Endothelial cell of umbilical vein (primary cell): ENCODE measurements around the gene PCGF2. TPM values are rescaled to one million over a fixed set of nuclear protein-coding genes. Genes with fewer than 3 reads are reported as not detected.

Experiments used
- BruUV-seq: library from RNA; stranded (reverse); fragments of 400-500 nt; replicated peaks from 2 replicates; lab custom pipeline; 2021; lab: Mats Ljungman, UMichigan
- CTCF ChIA-PET: fragments of 300-600, 350-600 bp; sonication (Branson Sonifier 250); formaldehyde crosslinking; loops from one replicate; lab custom pipeline; 2021; ENCODE audit warnings: antibody characterized with exemption, inconsistent platforms; lab: Charles Lee
- POLR2A ChIA-PET: fragments of 300-600, 350-600 bp; sonication (Branson Sonifier 250); formaldehyde crosslinking; loops from one replicate; lab custom pipeline; 2021; ENCODE audit warnings: antibody characterized with exemption, inconsistent platforms; lab: Charles Lee
- DNase-seq: peaks from one replicate; pipeline ENCODE4 v3.0.0-alpha.2; 2011; ENCODE audit warnings: low read depth, low spot score
- FAIRE-seq: peaks from 2 replicates; lab custom pipeline; 2011; peaks lifted over from hg19 to GRCh38; lab: Jason Lieb, UNC
- H2AFZ ChIP-seq: 2 replicates; pipeline ENCODE4 v1.6.0; 2012; ENCODE audit warnings: low read depth, low read length, control low read depth, inconsistent platforms
- H3K27ac ChIP-seq: 2 replicates; pipeline ENCODE4 v1.5.1; 2011; ENCODE audit warnings: low read depth, mild to moderate bottlenecking, control low read depth, low read length, moderate library complexity; ENCODE audit not compliant: insufficient read depth
- H3K27me3 ChIP-seq, 2 experiments: 2 replicates each; pipeline versions ENCODE4 v1.6.0 to v1.6.1; 2011; ENCODE audit warnings: low read length in 2 of 2, mixed read lengths in 1 of 2; ENCODE audit not compliant: control insufficient read depth in 2 of 2, insufficient read depth in 2 of 2
- H3K36me3 ChIP-seq, 2 experiments: 2 replicates in 1 of 2; 3 replicates in 1 of 2; pipeline ENCODE4 v1.5.1; 2011; ENCODE audit warnings: low read length in 2 of 2, mild to moderate bottlenecking in 1 of 2, moderate library complexity in 1 of 2; ENCODE audit not compliant: control insufficient read depth in 2 of 2, insufficient read depth in 2 of 2; ENCODE audit errors: extremely low read depth in 1 of 2
- H3K4me1 ChIP-seq: 3 replicates; pipeline ENCODE4 v1.5.1; 2011; ENCODE audit warnings: mild to moderate bottlenecking, low read length; ENCODE audit not compliant: control insufficient read depth, insufficient read depth; ENCODE audit errors: extremely low read depth
- H3K4me2 ChIP-seq: 2 replicates; pipeline ENCODE4 v1.6.1; 2011; ENCODE audit warnings: low read length, control low read depth, mixed read lengths; ENCODE audit not compliant: insufficient read depth
- H3K4me3 ChIP-seq, 3 experiments: fragments of 200-600 bp in 1 of 3; sonication (generic), shearing (Covaris generic) in 1 of 3; replicated peaks in 1 of 3; 2 replicates each; pipeline ENCODE4 v1.5.1; 2011 to 2016; ENCODE audit warnings: control low read depth in 3 of 3, low read length in 3 of 3, mild to moderate bottlenecking in 2 of 3, inconsistent platforms in 1 of 3, low read depth in 1 of 3, moderate library complexity in 1 of 3; ENCODE audit not compliant: insufficient read depth in 1 of 3
- H3K79me2 ChIP-seq: 2 replicates; pipeline ENCODE4 v1.6.0; 2012; ENCODE audit warnings: low read length, inconsistent platforms; ENCODE audit not compliant: control insufficient read depth, insufficient read depth
- H3K9ac ChIP-seq: replicated peaks from 2 replicates; pipeline ENCODE3; 2011; ENCODE audit warnings: low read length, control low read depth; ENCODE audit not compliant: insufficient read depth; ENCODE audit errors: extremely low read depth
- H3K9me1 ChIP-seq: replicated peaks from 3 replicates; pipeline ENCODE4 v1.6.0; 2011; ENCODE audit warnings: mild to moderate bottlenecking, low read length; ENCODE audit not compliant: control insufficient read depth, insufficient read depth; ENCODE audit errors: extremely low read depth
- H3K9me3 ChIP-seq: replicated peaks from 2 replicates; pipeline ENCODE4 v1.5.1; 2012; ENCODE audit warnings: low read length, inconsistent platforms; ENCODE audit not compliant: control insufficient read depth, insufficient read depth
- H4K20me1 ChIP-seq: replicated peaks from 2 replicates; pipeline ENCODE3; 2011; ENCODE audit warnings: mild to moderate bottlenecking, low read length; ENCODE audit not compliant: control insufficient read depth, insufficient read depth; ENCODE audit errors: extremely low read depth
- CTCF ChIP-seq, 2 donors: IDR thresholded peaks; 1 replicate in 1 of 2; 2 replicates in 1 of 2; pipeline ENCODE4 v1.5.1; 2011; ENCODE audit warnings: low read length in 2 of 2, mild to moderate bottlenecking in 2 of 2, moderate library complexity in 2 of 2, control low read depth in 1 of 2, inconsistent platforms in 1 of 2, low read depth in 1 of 2; ENCODE audit not compliant: insufficient read depth in 1 of 2; ENCODE audit errors: extremely low read depth in 1 of 2
- EZH2 ChIP-seq: IDR thresholded peaks from 2 replicates; pipeline ENCODE4 v1.6.1; 2012; ENCODE audit warnings: borderline replicate concordance, low read depth, mild to moderate bottlenecking, moderate library complexity, low read length, inconsistent platforms; ENCODE audit not compliant: severe bottlenecking
- FOS ChIP-seq: IDR thresholded peaks from 2 replicates; pipeline ENCODE4 v1.6.1; 2011; ENCODE audit warnings: mild to moderate bottlenecking, low read length, moderate library complexity, borderline replicate concordance; ENCODE audit not compliant: insufficient read depth
- GATA2 ChIP-seq: IDR thresholded peaks from 2 replicates; pipeline ENCODE4 v1.7.0; 2011; ENCODE audit warnings: low read depth, mild to moderate bottlenecking, moderate library complexity, mixed read lengths, low read length; ENCODE audit not compliant: insufficient read length, insufficient read depth
- JUN ChIP-seq: IDR thresholded peaks from 2 replicates; pipeline ENCODE4 v1.6.1; 2011; ENCODE audit warnings: borderline replicate concordance, low read depth; ENCODE audit not compliant: insufficient read length, insufficient read depth
- MAX ChIP-seq: IDR thresholded peaks from 2 replicates; pipeline ENCODE4 v1.6.1; 2011; ENCODE audit not compliant: insufficient read depth, insufficient read length
- MYC ChIP-seq: IDR thresholded peaks from one replicate; pipeline ENCODE4 v1.6.1; 2011; ENCODE audit warnings: mild to moderate bottlenecking, low read depth, low read length
- POLR2A ChIP-seq: IDR thresholded peaks from 2 replicates; pipeline ENCODE4 v1.6.1; 2012; ENCODE audit warnings: low read depth, mild to moderate bottlenecking, control low read depth, low read length
- POLR2AphosphoS5 ChIP-seq: IDR thresholded peaks from 2 replicates; pipeline ENCODE4 v1.6.1; 2012; ENCODE audit warnings: low read depth, mild to moderate bottlenecking, control low read depth, low read length, moderate library complexity; ENCODE audit not compliant: insufficient read depth
- dilution Hi-C: fragments of 300-500 bp; cut with MboI; formaldehyde crosslinking; loops from one replicate; pipeline ENCODE4 v1.15.0; 2019; ENCODE audit warnings: low sequenced_read_pairs; ENCODE audit not compliant: extremely low pct_ligation_motif_present
- intact Hi-C: fragments of 100-400 bp; cut with micrococcal nuclease; formaldehyde crosslinking; loops from one replicate; pipeline ENCODE4 v1.10.0; 2022
- polyA plus RNA-seq, 4 experiments: library from polyadenylated mRNA; depleted of rRNA in 3 of 4; stranded (reverse) in 3 of 4; unstranded in 1 of 4; fragments of >200 nt; gene quantifications; 2 replicates each; pipeline versions ENCODE4 v1.2.1 to v1.2.3, GENCODE V29; 2011 to 2012; ENCODE audit warnings: missing spikeins in 1 of 4
- total RNA-seq: library from RNA; stranded (reverse); gene quantifications from 2 replicates; pipeline ENCODE4 v1.2.3, GENCODE V29; 2021

PCGF2 gene
- total and polyA plus RNA-seq, 2 donors (not counting 3 experiments of a cell fraction or from before 2014, with no cell fraction given): 39.8 to 78.4 TPM

- Histone ChIP-seq H3K4me3 (no peak overlapping the region), H3K9me3 (no peaks in the 10 kb centered on the region), H3K9me1 (no peaks in the 10 kb centered on the region), H3K4me2 (no peak overlapping the region), H3K9ac (no peak overlapping the region), H3K4me1 (peaks cover 31% of the 10 kb centered on the region), H2AFZ (no peak overlapping the region), H4K20me1 (no peaks in the 10 kb centered on the region), H3K27me3 (no peaks in the 10 kb centered on the region), H3K27ac (no peak overlapping the region), H3K36me3 (peaks cover 0 to 23% of the 10 kb centered on the region in 2 experiments), H3K79me2 (peaks cover 16% of the 10 kb centered on the region)
- no TSS peak for BruUV-seq
- no peak for FAIRE-seq
- intact Hi-C loops (no loop called here), dilution Hi-C loops (no loop called here)
- POLR2A ChIA-PET: no interaction called here
- TF ChIP-seq JUN: no peak
- no peak for TF ChIP-seq POLR2AphosphoS5
- no peak for TF ChIP-seq CTCF (IDR thresholded peaks at IDR 0.05; ENCODE audit: extremely low read depth in 1 of 2, insufficient read depth in 1 of 2, low read depth in 1 of 2, low read length in 2 of 2)
- no peak for TF ChIP-seq POLR2A
- TF ChIP-seq EZH2: no peak
- no peak for TF ChIP-seq FOS
- no peak for TF ChIP-seq GATA2
- no peak for TF ChIP-seq MYC
- no peak for TF ChIP-seq MAX
- DNase-seq: no peak
- CTCF ChIA-PET: interaction anchor here (0.6 to 3.8 kb wide), 2 partner anchors 27 to 31 kb away, joined by 3 to 39 read pairs; no protein-coding TSS in a partner anchor
Observed at GRCh38 chr17:38707678-38708351, 40.3 kb downstream of the PCGF2 start.
